Fibroblast of pulmonary artery (primary cell): Measurements from ENCODE around the gene VTI1A.

ENCODE experiments used
- DNase-seq: peaks from one replicate; pipeline ENCODE4 v3.0.0-alpha.2; 2010; ENCODE audit warnings: low read depth
- H3K4me3 ChIP-seq: replicated peaks from 2 replicates; pipeline ENCODE4 v1.5.1; 2011; ENCODE audit warnings: low read depth, mild to moderate bottlenecking, control low read depth, low read length, moderate library complexity
- TF ChIP-seq, protein P1 (sequence below): IDR thresholded peaks from 2 replicates; pipeline ENCODE4 v1.5.1; 2011; ENCODE audit warnings: mild to moderate bottlenecking, control low read depth, low read length, inconsistent platforms; ENCODE audit errors: missing control alignments

Gene VTI1A

DNA sequence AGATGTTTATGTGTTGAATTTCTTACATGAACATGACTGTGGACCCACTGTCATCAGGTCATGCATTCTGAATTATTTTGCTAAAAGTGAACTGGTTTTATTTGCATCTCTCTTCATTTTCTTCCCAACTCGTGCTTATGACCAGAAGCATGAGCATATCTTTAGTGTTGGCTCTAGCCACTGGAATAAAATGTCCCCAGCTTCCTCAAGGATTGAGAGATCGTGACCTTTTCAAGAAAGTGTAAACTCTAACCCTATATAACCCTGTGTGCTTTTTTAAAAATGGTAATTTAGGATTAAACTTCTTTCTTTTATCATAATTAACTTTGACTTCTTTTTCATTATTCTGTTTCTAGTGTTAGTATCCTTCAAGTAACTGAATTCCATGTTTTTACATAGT, 55.5 kb downstream of the VTI1A start:
- no peak for DNase-seq
- no peak overlapping the region for H3K4me3 ChIP-seq
- TF ChIP-seq, protein P1, sequence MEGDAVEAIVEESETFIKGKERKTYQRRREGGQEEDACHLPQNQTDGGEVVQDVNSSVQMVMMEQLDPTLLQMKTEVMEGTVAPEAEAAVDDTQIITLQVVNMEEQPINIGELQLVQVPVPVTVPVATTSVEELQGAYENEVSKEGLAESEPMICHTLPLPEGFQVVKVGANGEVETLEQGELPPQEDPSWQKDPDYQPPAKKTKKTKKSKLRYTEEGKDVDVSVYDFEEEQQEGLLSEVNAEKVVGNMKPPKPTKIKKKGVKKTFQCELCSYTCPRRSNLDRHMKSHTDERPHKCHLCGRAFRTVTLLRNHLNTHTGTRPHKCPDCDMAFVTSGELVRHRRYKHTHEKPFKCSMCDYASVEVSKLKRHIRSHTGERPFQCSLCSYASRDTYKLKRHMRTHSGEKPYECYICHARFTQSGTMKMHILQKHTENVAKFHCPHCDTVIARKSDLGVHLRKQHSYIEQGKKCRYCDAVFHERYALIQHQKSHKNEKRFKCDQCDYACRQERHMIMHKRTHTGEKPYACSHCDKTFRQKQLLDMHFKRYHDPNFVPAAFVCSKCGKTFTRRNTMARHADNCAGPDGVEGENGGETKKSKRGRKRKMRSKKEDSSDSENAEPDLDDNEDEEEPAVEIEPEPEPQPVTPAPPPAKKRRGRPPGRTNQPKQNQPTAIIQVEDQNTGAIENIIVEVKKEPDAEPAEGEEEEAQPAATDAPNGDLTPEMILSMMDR, result no peak

DNA sequence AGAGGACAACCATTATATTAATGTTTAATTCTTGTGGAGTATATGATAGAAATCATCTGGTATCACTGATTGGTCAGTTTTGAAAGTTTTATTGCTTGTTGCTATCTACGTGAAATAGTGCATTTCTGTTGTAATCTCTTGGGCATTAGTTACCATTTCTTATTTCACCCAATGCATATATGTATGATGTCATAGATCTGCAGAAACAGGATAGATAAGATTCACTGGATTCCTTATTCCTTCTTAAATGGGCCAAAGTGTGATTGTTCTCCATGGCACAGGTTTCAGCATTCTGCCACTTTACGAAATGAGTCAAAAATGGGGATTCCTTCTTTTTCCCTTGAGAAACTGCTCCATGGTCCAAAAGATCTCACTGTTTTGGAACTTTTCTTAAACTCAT, 56.6 kb downstream of the VTI1A start:
- TF ChIP-seq, protein P1, result no peak
- H3K4me3 ChIP-seq, result no peak overlapping the region
- no peak for DNase-seq

DNA sequence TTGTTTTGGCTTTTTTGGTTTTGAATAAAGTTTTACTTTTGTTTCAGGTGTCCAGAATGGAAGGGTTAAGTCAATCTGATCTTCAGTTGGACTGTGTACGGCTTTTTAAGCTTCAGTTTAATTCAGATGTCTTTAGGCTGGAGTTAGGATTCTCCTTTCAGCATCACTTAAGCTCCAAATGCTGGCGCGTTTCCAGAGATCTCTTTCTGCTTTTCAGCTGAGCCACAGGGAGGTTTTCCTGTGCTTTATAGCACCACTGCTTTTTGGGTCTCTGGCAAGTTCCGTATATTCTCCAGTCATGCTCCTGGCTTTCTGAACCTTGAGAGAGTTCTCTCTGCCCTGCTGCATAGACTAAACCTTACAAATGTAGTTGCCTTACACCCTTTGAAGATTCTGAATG, 60.0 kb downstream of the VTI1A start:
- no peak for DNase-seq
- TF ChIP-seq, protein P1, result no peak
- H3K4me3 ChIP-seq, result no peak overlapping the region

DNA sequence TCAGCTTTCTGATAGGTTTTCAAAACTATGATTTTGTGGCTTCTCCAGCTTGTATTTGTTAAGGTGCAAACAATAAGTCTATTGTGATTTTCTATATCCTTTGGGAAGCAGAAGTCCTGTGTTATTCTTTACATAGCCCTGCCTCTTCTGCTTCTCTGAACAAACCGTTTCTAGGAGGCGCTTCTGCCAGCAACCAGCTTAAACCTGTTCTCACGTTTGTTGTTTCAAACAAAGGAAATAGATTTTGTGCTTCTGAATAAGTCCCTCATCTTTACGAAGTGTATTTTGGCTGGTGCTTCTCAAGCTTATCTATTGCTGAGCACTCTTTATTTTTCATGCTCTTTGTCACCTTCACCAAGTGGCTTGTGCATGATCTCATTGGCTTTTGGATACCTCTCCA, 61.0 kb downstream of the VTI1A start:
- no peak for DNase-seq
- TF ChIP-seq, protein P1, result no peak
- no peak overlapping the region for H3K4me3 ChIP-seq

DNA sequence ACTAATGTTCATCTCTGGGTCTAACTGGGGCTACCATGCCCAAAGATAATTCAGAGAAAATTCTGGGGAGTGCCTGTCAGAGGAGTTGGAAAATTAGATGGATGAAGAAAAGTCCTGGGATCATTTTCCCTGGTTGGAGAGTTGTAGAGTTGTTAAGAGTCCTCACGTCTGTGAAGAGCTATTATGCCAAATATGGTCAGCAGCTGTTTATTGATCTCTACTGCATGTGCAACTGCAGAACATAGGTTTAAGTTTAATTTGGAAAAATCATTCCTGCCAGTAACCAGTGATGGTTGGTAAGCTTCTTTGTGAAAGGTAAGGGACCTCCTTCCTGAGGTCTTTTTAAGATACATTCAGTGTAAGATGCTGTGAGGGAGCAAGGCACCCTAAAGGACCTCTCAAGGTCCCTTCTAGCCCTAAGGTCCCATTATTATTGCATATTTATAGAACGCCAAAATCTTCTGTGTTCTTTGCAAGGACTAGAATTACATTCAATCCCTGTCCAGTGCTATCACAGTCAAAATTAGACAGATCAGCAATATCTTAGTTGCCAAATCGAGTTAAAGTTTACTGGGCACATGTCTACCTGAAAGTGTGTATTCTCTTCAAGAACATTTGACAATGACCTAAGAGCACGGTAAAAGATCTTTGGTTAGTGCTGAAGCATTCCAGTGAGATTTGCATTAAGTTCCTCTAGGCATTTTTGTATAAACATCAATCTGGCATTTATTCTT, 62.7 kb downstream of the VTI1A start:
- no peak for DNase-seq
- H3K4me3 ChIP-seq, result no peak overlapping the region
- TF ChIP-seq, protein P1, result no peak

DNA sequence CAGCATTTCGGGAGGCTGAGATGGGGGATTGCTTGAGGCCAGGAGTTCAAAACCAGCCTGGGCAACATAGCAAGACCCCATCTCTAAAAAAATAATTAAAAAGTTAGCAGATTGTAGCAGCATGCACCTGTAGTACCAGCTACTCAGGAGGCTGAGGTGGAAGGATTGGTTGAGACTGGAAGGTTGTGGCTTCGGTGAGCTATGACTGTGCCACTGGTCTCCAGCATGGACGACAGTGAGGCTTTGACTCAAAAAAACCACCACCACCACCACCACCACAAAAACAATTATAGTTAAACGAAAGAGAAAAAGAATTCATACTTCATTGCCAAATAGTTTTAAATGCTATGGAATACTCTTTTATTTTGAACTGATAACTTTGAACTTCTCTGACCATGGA, 63.4 kb downstream of the VTI1A start:
- no peak overlapping the region for H3K4me3 ChIP-seq
- TF ChIP-seq, protein P1, result no peak
- no peak for DNase-seq

DNA sequence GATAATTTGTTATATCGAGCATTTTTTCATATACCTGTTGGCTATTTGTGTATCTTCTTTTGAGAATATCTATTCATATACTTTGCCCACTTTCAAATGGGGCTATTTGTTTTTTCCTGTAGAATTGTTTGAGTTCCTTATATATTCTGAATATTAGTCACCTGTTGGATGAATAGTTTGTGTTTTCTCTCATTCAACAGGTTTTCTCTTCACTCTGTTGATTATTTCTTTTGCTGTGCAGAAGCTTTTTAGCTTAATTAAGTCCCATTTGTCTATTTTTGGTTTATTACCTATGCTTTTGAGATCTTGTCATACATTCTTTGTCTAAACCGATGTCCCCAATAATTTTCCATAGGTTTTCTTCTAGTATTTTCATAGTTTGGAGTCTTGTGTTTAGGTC, 65.3 kb downstream of the VTI1A start:
- TF ChIP-seq, protein P1, result no peak
- H3K4me3 ChIP-seq, result no peak overlapping the region
- DNase-seq, result no peak
